Measurements from ENCODE around the gene DNTT.

The DNTT gene

GRCh38 chr10:96263176-96263575 is 41.1 kb upstream of the DNTT start:
- no peak for TF ChIP-seq CTCF (IDR thresholded peaks at IDR 0.05)

GRCh38 chr10:96263669-96264068 is 40.6 kb upstream of the DNTT start:
- no peak for TF ChIP-seq CTCF (IDR thresholded peaks at IDR 0.05)

- TF ChIP-seq CTCF (IDR thresholded peaks at IDR 0.05): no peak
These were observed 39.3 kb upstream of the DNTT start for GRCh38 chr10:96264938-96265337.

- TF ChIP-seq CTCF (IDR thresholded peaks at IDR 0.05): no peak
These were observed 38.0 kb upstream of the DNTT start for GRCh38 chr10:96266118-96266770.

GRCh38 chr10:96267234-96267705 is 37.0 kb upstream of the DNTT start:
- no peak for TF ChIP-seq CTCF (IDR thresholded peaks at IDR 0.05)

- no peak for TF ChIP-seq CTCF (IDR thresholded peaks at IDR 0.05)
These were observed 35.8 kb upstream of the DNTT start for GRCh38 chr10:96268341-96268909.

GRCh38 chr10:96269438-96270300 is 34.6 kb upstream of the DNTT start:
- TF ChIP-seq CTCF (IDR thresholded peaks at IDR 0.05): no peak

Data from LNCAP (cell line).